NT2/D1 (cell line): Measurements from ENCODE around the gene CHRNA1.

Source experiments
- SUZ12 ChIP-seq: IDR thresholded peaks from 2 replicates; pipeline ENCODE4 v1.6.1; 2011; ENCODE audit not compliant: insufficient read length, insufficient read depth; ENCODE audit errors: extremely low read depth
- YY1 ChIP-seq: IDR thresholded peaks from 2 replicates; pipeline ENCODE4 v1.6.1; 2011; ENCODE audit not compliant: insufficient read length, insufficient read depth
- ZNF274 ChIP-seq: IDR thresholded peaks from 2 replicates; pipeline ENCODE4 v1.6.1; 2011; ENCODE audit warnings: mild to moderate bottlenecking, low read depth, low read length

- no peak for TF ChIP-seq SUZ12
- TF ChIP-seq YY1: no peak
- TF ChIP-seq ZNF274: no peak
Measured at GRCh38 chr2:174786066-174786725, 21.9 kb upstream of the CHRNA1 start.
